Aorta (tissue), 5 donors: ENCODE data around the gene TBX2. TPM values are rescaled to one million over a fixed set of nuclear protein-coding genes. Genes with fewer than 3 reads are reported as not detected.
"Not testable (repeated sequence)": the region's sequence is repeated elsewhere in the genome, so short reads cannot be mapped to it uniquely, and the experiment has no call there.

ENCODE experiments used
- ATAC-seq: fragments of 200-7000 bp; cut with Tn5 transposase; one replicate; pipeline ENCODE4 v1.9.1; 2022; ENCODE audit warnings: moderate library complexity; ENCODE audit not compliant: low FRiP score
- DNase-seq, 2 donors: peaks; one replicate each; pipeline ENCODE4 v3.0.0-alpha.2; 2020
- H3K27ac ChIP-seq, 2 donors: one replicate each; pipeline ENCODE4 v1.5.1; 2013; ENCODE audit warnings: low read length in 2 of 2, mild to moderate bottlenecking in 2 of 2, moderate library complexity in 2 of 2, control low read depth in 1 of 2, inconsistent platforms in 1 of 2, low read depth in 1 of 2
- H3K27me3 ChIP-seq, 2 donors: one replicate each; pipeline ENCODE4 v1.6.1; 2013; ENCODE audit warnings: control low read depth in 1 of 2, low read length in 1 of 2, mild to moderate bottlenecking in 1 of 2, moderate library complexity in 1 of 2; ENCODE audit not compliant: insufficient read depth in 2 of 2, control insufficient read depth in 1 of 2
- H3K36me3 ChIP-seq, 2 donors: one replicate each; pipeline ENCODE4 v1.6.1; 2013; ENCODE audit warnings: control low read depth in 1 of 2, low read length in 1 of 2, mild to moderate bottlenecking in 1 of 2; ENCODE audit not compliant: insufficient read depth in 2 of 2, control insufficient read depth in 1 of 2
- H3K4me1 ChIP-seq, 2 donors: one replicate each; pipeline ENCODE4 v1.6.1; 2013; ENCODE audit warnings: low read length in 2 of 2, control low read depth in 1 of 2, mild to moderate bottlenecking in 1 of 2, moderate library complexity in 1 of 2; ENCODE audit not compliant: insufficient read depth in 2 of 2, control insufficient read depth in 1 of 2
- H3K4me3 ChIP-seq, 2 donors: one replicate each; pipeline ENCODE4 v1.5.1; 2013; ENCODE audit warnings: low read length in 2 of 2, control low read depth in 1 of 2, mild to moderate bottlenecking in 1 of 2
- H3K9me3 ChIP-seq: one replicate; pipeline ENCODE4 v1.6.1; 2013; ENCODE audit warnings: mild to moderate bottlenecking, low read length; ENCODE audit not compliant: control insufficient read depth
- WGBS, 2 donors: extraction: QIAGEN DNeasy Blood & Tissue Kit; methylation state at CpG; one replicate each; pipeline ENCODE4 v1.1.7; 2013; 5-methylcytosine and 5-hydroxymethylcytosine counted together
- intact Hi-C, 2 donors: fragments of 100-400 bp; cut with DNase I; formaldehyde crosslinking; loops; one replicate each; pipeline versions ENCODE4 v1.14.2 to v1.15.0; 2022
- polyA plus RNA-seq, 2 donors: library from polyadenylated mRNA; stranded (reverse); fragments of 200-250 nt; gene quantifications; one replicate each; pipeline ENCODE4 v1.2.3, GENCODE V29; 2013
- total RNA-seq, 2 donors: library from RNA; stranded (reverse); fragmentation: NEBNext Ultra II Directional; extraction: Animal tissue kit (Norgen Biotek cat#: 25700); gene quantifications; one replicate each; pipeline ENCODE4 v1.2.1, GENCODE V29; 2021
- donor health status: healthy with polysubstance abuse.
- donor health status: Bipolar disorder and iron deficiency.
- donor health status: DM: no; HTN: no; CAD: no.
- donor health status: DM: no; HTN: no; CAD: no.
- donor health status: DM: yes; HTN: yes; CAD: no.

TBX2 gene
- total and polyA plus RNA-seq, 4 donors, result 11.5 to 116 (median 35.7) TPM

GRCh38 chr17:61436995-61437704 lies 37.5 kb downstream of the TBX2 start:
- Histone ChIP-seq H3K27me3 (no peaks in the 10 kb centered on the region), H3K4me1 (no peaks in the 10 kb centered on the region), H3K9me3 (peaks cover 4% of the 10 kb centered on the region), H3K27ac (no peak overlapping the region), H3K4me3 (no peak overlapping the region), H3K36me3 (no peaks in the 10 kb centered on the region)
- DNase-seq (no peak), ATAC-seq (no peak)
- intact Hi-C loops, result no loop called here

- H3K27ac ChIP-seq, result no peak overlapping the region
- no peaks in the 10 kb centered on the region for H3K27me3 ChIP-seq
- no peaks in the 10 kb centered on the region for H3K4me1 ChIP-seq
- DNase-seq (no peak), ATAC-seq (no peak)
- intact Hi-C loops, result no loop called here
- peaks cover 4% of the 10 kb centered on the region for H3K9me3 ChIP-seq
- no peak overlapping the region for H3K4me3 ChIP-seq
- H3K36me3 ChIP-seq, result no peaks in the 10 kb centered on the region
These were observed 41.1 kb downstream of the TBX2 start for GRCh38 chr17:61440697-61441096.

GRCh38 chr17:61441507-61441906 lies 41.9 kb downstream of the TBX2 start:
- H3K9me3 ChIP-seq, H3K4me3 ChIP-seq, H3K36me3 ChIP-seq, intact Hi-C loops, H3K27me3 ChIP-seq, H3K4me1 ChIP-seq, DNase-seq, H3K27ac ChIP-seq, ATAC-seq: not testable (repeated sequence)
- WGBS, 2 donors, result 95 to 97% methylated on average over 6 of the region's 6 CpGs

GRCh38 chr17:61442136-61442775 lies 42.6 kb downstream of the TBX2 start:
- DNase-seq (no peak), ATAC-seq (no peak)
- H3K27ac ChIP-seq, result no peak overlapping the region
- no peaks in the 10 kb centered on the region for H3K36me3 ChIP-seq
- no peaks in the 10 kb centered on the region for H3K27me3 ChIP-seq
- H3K4me1 ChIP-seq, result no peaks in the 10 kb centered on the region
- no peak overlapping the region for H3K4me3 ChIP-seq
- H3K9me3 ChIP-seq, result peaks cover 4% of the 10 kb centered on the region
- intact Hi-C loops, result no loop called here
- WGBS, 2 donors, result 80 to 85% methylated on average over 4 of the region's 4 CpGs

GRCh38 chr17:61442878-61443474 lies 43.3 kb downstream of the TBX2 start:
- H3K4me1 ChIP-seq, result no peaks in the 10 kb centered on the region
- no peak for DNase-seq
- no peak overlapping the region for H3K27ac ChIP-seq
- no peak overlapping the region for H3K4me3 ChIP-seq
- peaks cover under 1% of the 10 kb centered on the region for H3K9me3 ChIP-seq
- intact Hi-C loops, result no loop called here
- no peak for ATAC-seq
- H3K27me3 ChIP-seq, result no peaks in the 10 kb centered on the region
- no peaks in the 10 kb centered on the region for H3K36me3 ChIP-seq
- 56 to 59% methylated on average over 11 of the region's 11 CpGs for WGBS, 2 donors

GRCh38 chr17:61443475-61443882 lies 43.8 kb downstream of the TBX2 start:
- H3K27ac ChIP-seq, result no peak overlapping the region
- no peak for ATAC-seq
- WGBS, 2 donors, result 73 to 83% methylated on average over 12 to 18 of the region's 18 CpGs
- no peak for DNase-seq
- no peak overlapping the region for H3K4me3 ChIP-seq
- no peaks in the 10 kb centered on the region for H3K9me3 ChIP-seq
- no peaks in the 10 kb centered on the region for H3K4me1 ChIP-seq
- H3K36me3 ChIP-seq, result no peaks in the 10 kb centered on the region
- no peaks in the 10 kb centered on the region for H3K27me3 ChIP-seq
- intact Hi-C loops, result no loop called here

- no peak overlapping the region for H3K4me3 ChIP-seq
- no peaks in the 10 kb centered on the region for H3K36me3 ChIP-seq
- no peaks in the 10 kb centered on the region for H3K4me1 ChIP-seq
- no peak overlapping the region for H3K27ac ChIP-seq
- intact Hi-C loops, result no loop called here
- DNase-seq (no peak), ATAC-seq (no peak)
- no peaks in the 10 kb centered on the region for H3K27me3 ChIP-seq
- H3K9me3 ChIP-seq, result no peaks in the 10 kb centered on the region
- 85 to 86% methylated on average over 13 of the region's 13 CpGs for whole genome bisulfite sequencing, 2 donors
These were observed 44.4 kb downstream of the TBX2 start for GRCh38 chr17:61444075-61444474.

GRCh38 chr17:61444831-61445230 lies 45.2 kb downstream of the TBX2 start:
- 78 to 79% methylated on average over 6 of the region's 6 CpGs for WGBS, 2 donors
- DNase-seq, result no peak
- Histone ChIP-seq H3K27me3 (no peaks in the 10 kb centered on the region), H3K27ac (no peak overlapping the region), H3K9me3 (no peaks in the 10 kb centered on the region), H3K36me3 (no peaks in the 10 kb centered on the region), H3K4me3 (no peak overlapping the region), H3K4me1 (no peaks in the 10 kb centered on the region)
- no peak for ATAC-seq
- intact Hi-C loops, result no loop called here

GRCh38 chr17:61447358-61447757 lies 47.7 kb downstream of the TBX2 start:
- intact Hi-C loops, result no loop called here
- Histone ChIP-seq H3K9me3 (no peaks in the 10 kb centered on the region), H3K27me3 (no peaks in the 10 kb centered on the region), H3K27ac (no peak overlapping the region), H3K36me3 (no peaks in the 10 kb centered on the region), H3K4me3 (no peak overlapping the region), H3K4me1 (no peaks in the 10 kb centered on the region)
- no peak for ATAC-seq
- DNase-seq, result no peak
